Measurements from ENCODE around the gene MATN4. TPM values are rescaled to one million over a fixed set of nuclear protein-coding genes. Genes with fewer than 3 reads are reported as not detected.

Gene MATN4
- total RNA-seq, 2 experiments from 2014 or later: 0.38 TPM; not detected in 1

DNA sequence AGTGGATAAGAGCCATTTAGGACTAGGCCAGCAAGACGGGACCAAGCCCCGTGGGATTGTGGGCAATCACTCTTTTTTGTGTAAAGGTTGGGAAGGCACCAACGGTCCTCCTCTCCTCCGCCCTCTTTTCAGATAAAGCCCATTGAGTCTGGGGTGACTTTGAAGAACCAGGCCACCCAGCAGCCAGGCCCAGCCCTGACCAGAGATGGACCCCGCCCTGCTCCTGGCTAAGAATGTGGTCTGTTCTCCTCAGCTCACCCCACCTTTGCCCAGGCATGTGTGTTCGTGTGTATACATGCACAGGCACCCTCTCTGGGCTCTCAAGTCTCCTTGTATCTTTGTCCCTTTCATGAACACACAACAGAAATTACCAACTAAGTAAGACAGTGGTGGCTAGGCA, 31.0 kb upstream of the MATN4 start:
- H3K4me2 ChIP-seq (ENCODE audit: low read length): peak overlapping the region; percentile 27; the same call in 1 of the 2 replicates
- ChIA-PET CTCF (ENCODE audit: unreplicated experiment) (no interaction called here), POLR2A (interaction anchor here (0.6 kb wide), 2 partner anchors 13 to 33 kb away, joined by 3 read pairs; no protein-coding TSS in a partner anchor)
- no peak for DNase-seq (ENCODE audit: low spot score)
- intact Hi-C loops (cut with micrococcal nuclease; ENCODE audit: unreplicated experiment): no loop called here
- no TSS peak for BruUV-seq (replicated peaks)
- H3K79me2 ChIP-seq (ENCODE audit: insufficient read depth, low read depth, low read length): no peaks in the 10 kb centered on the region
- H2AFZ ChIP-seq (ENCODE audit: low read length): no peak overlapping the region
- no peaks in the 10 kb centered on the region for H3K9me3 ChIP-seq (ENCODE audit: low read length)
- no peak overlapping the region for H3K27ac ChIP-seq (ENCODE audit: low read depth, low read length, poor library complexity, severe bottlenecking)
- no peaks in the 10 kb centered on the region for H3K36me3 ChIP-seq (ENCODE audit: insufficient read depth, low read length)
- H4K20me1 ChIP-seq (ENCODE audit: insufficient read depth, low read length): no peaks in the 10 kb centered on the region
- H3K4me1 ChIP-seq (ENCODE audit: insufficient read depth, low read length, poor library complexity, severe bottlenecking): peaks cover 26% of the 10 kb centered on the region
- TF ChIP-seq, protein P1, sequence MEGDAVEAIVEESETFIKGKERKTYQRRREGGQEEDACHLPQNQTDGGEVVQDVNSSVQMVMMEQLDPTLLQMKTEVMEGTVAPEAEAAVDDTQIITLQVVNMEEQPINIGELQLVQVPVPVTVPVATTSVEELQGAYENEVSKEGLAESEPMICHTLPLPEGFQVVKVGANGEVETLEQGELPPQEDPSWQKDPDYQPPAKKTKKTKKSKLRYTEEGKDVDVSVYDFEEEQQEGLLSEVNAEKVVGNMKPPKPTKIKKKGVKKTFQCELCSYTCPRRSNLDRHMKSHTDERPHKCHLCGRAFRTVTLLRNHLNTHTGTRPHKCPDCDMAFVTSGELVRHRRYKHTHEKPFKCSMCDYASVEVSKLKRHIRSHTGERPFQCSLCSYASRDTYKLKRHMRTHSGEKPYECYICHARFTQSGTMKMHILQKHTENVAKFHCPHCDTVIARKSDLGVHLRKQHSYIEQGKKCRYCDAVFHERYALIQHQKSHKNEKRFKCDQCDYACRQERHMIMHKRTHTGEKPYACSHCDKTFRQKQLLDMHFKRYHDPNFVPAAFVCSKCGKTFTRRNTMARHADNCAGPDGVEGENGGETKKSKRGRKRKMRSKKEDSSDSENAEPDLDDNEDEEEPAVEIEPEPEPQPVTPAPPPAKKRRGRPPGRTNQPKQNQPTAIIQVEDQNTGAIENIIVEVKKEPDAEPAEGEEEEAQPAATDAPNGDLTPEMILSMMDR (conservative IDR thresholded peaks at IDR 0.05; ENCODE audit: low read length): no peak
- no peak for TF ChIP-seq EZH2phosphoT487 (IDR thresholded peaks at IDR 0.05; ENCODE audit: borderline replicate concordance, low read depth, low read length)
- H3K4me3 ChIP-seq (ENCODE audit: low read depth, low read length, poor library complexity, severe bottlenecking): no peak overlapping the region
- H3K9me2 ChIP-seq (ENCODE audit: insufficient read depth, low read length): no peaks in the 10 kb centered on the region

DNA sequence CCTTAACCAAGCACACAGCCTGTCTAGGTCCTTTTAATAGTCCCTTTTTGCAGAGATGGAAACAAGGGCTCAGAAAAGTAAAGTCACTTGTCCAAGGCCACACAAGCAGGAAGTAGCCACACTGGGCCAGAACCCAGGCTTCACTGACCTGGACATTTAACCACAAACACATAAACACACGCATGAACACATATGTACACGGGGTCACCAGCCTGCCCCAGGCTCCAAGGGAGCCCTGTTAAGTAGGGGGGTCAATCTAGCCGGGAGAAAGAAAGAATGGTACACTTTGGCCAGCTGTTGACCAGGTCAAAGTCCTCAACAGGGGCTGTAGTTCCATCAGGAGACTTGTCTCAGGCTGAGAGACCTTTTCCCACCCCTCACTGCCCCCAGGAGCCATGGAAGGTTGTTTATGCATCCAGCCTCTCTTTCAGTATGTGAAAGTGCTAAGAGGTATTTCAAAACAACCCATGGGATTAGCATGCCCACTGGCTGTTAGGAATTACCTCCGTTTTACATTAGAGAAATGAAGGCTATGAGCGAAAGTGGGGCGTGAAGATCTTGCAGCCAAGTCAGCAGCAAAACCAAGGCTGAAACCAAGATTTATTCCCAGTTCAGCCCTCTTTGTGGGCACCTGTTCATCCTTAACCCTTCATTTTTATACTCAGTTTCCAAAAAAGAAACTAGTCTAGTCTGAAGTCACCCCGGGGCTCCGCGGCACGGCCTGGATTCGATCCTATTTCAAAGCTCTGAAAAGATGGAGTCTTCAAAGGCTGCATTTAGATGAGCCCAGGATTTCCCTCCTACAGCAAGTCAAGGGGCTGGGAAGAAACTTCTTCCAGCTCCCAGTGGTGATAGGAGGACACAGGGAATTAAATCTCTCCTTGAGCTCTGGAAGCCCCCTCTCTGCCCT, 30.3 kb upstream of the MATN4 start:
- no TSS peak for BruUV-seq (replicated peaks)
- intact Hi-C loops (cut with micrococcal nuclease; ENCODE audit: unreplicated experiment): no loop called here
- H3K4me2 ChIP-seq (ENCODE audit: low read length): no peak overlapping the region
- H3K4me3 ChIP-seq (ENCODE audit: low read depth, low read length, poor library complexity, severe bottlenecking): no peak overlapping the region
- ChIA-PET CTCF (ENCODE audit: unreplicated experiment) (no interaction called here), POLR2A (interaction anchor here (0.6 kb wide), 2 partner anchors 12 to 34 kb away, joined by 3 read pairs; no protein-coding TSS in a partner anchor)
- no peaks in the 10 kb centered on the region for H4K20me1 ChIP-seq (ENCODE audit: insufficient read depth, low read length)
- TF ChIP-seq EZH2phosphoT487 (IDR thresholded peaks at IDR 0.05; ENCODE audit: borderline replicate concordance, low read depth, low read length): no peak
- TF ChIP-seq, protein P1 (conservative IDR thresholded peaks at IDR 0.05; ENCODE audit: low read length): no peak
- no peaks in the 10 kb centered on the region for H3K36me3 ChIP-seq (ENCODE audit: insufficient read depth, low read length)
- no peaks in the 10 kb centered on the region for H3K9me2 ChIP-seq (ENCODE audit: insufficient read depth, low read length)
- no peaks in the 10 kb centered on the region for H3K79me2 ChIP-seq (ENCODE audit: insufficient read depth, low read depth, low read length)
- no peaks in the 10 kb centered on the region for H3K9me3 ChIP-seq (ENCODE audit: low read length)
- no peak for DNase-seq (ENCODE audit: low spot score)
- H3K4me1 ChIP-seq (ENCODE audit: insufficient read depth, low read length, poor library complexity, severe bottlenecking): peaks cover 26% of the 10 kb centered on the region
- H3K27ac ChIP-seq (ENCODE audit: low read depth, low read length, poor library complexity, severe bottlenecking): no peak overlapping the region
- H2AFZ ChIP-seq (ENCODE audit: low read length): no peak overlapping the region
